Endothelial cell of hepatic sinusoid (primary cell): ENCODE results near the gene MAF.

ENCODE experiments used
- in situ Hi-C: cut with HindIII; loops from 2 replicates; pipeline ENCODE4 v1.10.0; 2017; ENCODE audit warnings: low sequenced_read_pairs

The MAF gene

GRCh38 chr16:79600638-79601091, at the start of gene MAF:
Gene MAF, minus strand, starts transcription at chr16:79600737. Its CDS starts 835 bp downstream, at chr16:79599902.
- in situ Hi-C loops, result no loop called here

GRCh38 chr16:79648826-79649225, 48.3 kb upstream of the MAF start:
- in situ Hi-C loops, result no loop called here

- in situ Hi-C loops, result no loop called here
These were observed 47.0 kb upstream of the MAF start for GRCh38 chr16:79647586-79647985.

GRCh38 chr16:79645701-79646100, 45.2 kb upstream of the MAF start:
- in situ Hi-C loops, result no loop called here

- in situ Hi-C loops, result no loop called here
These were observed 44.6 kb upstream of the MAF start for GRCh38 chr16:79644971-79645667.

- in situ Hi-C loops, result no loop called here
These were observed 42.1 kb upstream of the MAF start for GRCh38 chr16:79642652-79643051.

- in situ Hi-C loops, result no loop called here
These were observed 40.2 kb upstream of the MAF start for GRCh38 chr16:79640513-79641360.

- in situ Hi-C loops, result no loop called here
These were observed 39.2 kb upstream of the MAF start for GRCh38 chr16:79639576-79640311.

GRCh38 chr16:79638386-79638785, 37.8 kb upstream of the MAF start:
- in situ Hi-C loops, result no loop called here

- in situ Hi-C loops, result no loop called here
These were observed 35.0 kb upstream of the MAF start for GRCh38 chr16:79635488-79635887.

GRCh38 chr16:79634298-79634697, 33.8 kb upstream of the MAF start:
- in situ Hi-C loops, result no loop called here

GRCh38 chr16:79632289-79632688, 31.8 kb upstream of the MAF start:
- in situ Hi-C loops, result no loop called here

- in situ Hi-C loops, result no loop called here
These were observed 28.5 kb upstream of the MAF start for GRCh38 chr16:79628988-79629387.

- in situ Hi-C loops, result no loop called here
These were observed 28.0 kb upstream of the MAF start for GRCh38 chr16:79628501-79628975.

GRCh38 chr16:79627092-79627491, 26.6 kb upstream of the MAF start:
- in situ Hi-C loops, result no loop called here

- in situ Hi-C loops, result no loop called here
These were observed 25.2 kb upstream of the MAF start for GRCh38 chr16:79625738-79626137.

GRCh38 chr16:79623824-79624223, 23.3 kb upstream of the MAF start:
- in situ Hi-C loops, result no loop called here

- in situ Hi-C loops, result no loop called here
These were observed 22.5 kb upstream of the MAF start for GRCh38 chr16:79623062-79623461.

GRCh38 chr16:79621027-79621426, 20.5 kb upstream of the MAF start:
- in situ Hi-C loops, result no loop called here

- in situ Hi-C loops, result no loop called here
These were observed 18.1 kb upstream of the MAF start for GRCh38 chr16:79618692-79619050.

GRCh38 chr16:79618041-79618691, 17.6 kb upstream of the MAF start:
- in situ Hi-C loops, result no loop called here
